Loucy (cell line): ENCODE measurements around the gene SPIN1.

Source experiments
- EZH2phosphoT487 ChIP-seq: fragments of 200-600 bp; IDR thresholded peaks from 2 replicates; pipeline ENCODE4 v1.6.1; 2018; ENCODE audit warnings: antibody characterized with exemption, mild to moderate bottlenecking, moderate library complexity, borderline replicate concordance
- TF ChIP-seq, protein P1 (sequence below): fragments of 200-600 bp; sonication (generic); conservative IDR thresholded peaks from 2 replicates; pipeline ENCODE4 v1.5.1; 2014; ENCODE audit warnings: mild to moderate bottlenecking, antibody characterized with exemption, low read length

DNA sequence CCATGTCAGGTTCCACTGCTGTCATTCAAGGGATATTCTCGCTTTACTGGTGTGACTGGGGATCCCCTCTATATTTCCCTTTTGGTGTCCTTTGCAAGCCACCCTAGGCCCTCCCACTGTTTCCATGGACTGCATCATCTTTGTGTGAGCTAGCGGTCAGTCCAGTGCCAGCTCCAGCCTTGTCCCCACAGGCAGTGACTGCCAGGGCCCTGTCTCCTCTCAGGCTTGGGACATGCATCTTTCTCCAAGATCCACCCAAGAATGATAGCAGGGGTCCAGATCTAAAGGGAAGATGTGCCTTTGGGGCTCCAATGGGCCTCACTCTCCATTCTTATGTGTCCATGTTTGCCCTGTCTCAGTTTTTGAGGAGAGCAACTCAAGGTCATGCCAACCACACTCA is 109.0 kb downstream of the SPIN1 start:
- TF ChIP-seq, protein P1, sequence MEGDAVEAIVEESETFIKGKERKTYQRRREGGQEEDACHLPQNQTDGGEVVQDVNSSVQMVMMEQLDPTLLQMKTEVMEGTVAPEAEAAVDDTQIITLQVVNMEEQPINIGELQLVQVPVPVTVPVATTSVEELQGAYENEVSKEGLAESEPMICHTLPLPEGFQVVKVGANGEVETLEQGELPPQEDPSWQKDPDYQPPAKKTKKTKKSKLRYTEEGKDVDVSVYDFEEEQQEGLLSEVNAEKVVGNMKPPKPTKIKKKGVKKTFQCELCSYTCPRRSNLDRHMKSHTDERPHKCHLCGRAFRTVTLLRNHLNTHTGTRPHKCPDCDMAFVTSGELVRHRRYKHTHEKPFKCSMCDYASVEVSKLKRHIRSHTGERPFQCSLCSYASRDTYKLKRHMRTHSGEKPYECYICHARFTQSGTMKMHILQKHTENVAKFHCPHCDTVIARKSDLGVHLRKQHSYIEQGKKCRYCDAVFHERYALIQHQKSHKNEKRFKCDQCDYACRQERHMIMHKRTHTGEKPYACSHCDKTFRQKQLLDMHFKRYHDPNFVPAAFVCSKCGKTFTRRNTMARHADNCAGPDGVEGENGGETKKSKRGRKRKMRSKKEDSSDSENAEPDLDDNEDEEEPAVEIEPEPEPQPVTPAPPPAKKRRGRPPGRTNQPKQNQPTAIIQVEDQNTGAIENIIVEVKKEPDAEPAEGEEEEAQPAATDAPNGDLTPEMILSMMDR: no peak
- TF ChIP-seq EZH2phosphoT487: no peak
